Keratinocyte (primary cell): ENCODE results near the gene LARGE1. TPM values are rescaled to one million over a fixed set of nuclear protein-coding genes. Genes with fewer than 3 reads are reported as not detected.

Source experiments
- DNase-seq: peaks from one replicate; pipeline ENCODE4 v3.0.0-alpha.2; 2011; ENCODE audit warnings: low read depth, missing footprints, low spot score
- FAIRE-seq: peaks from 2 replicates; lab custom pipeline; 2011; peaks lifted over from hg19 to GRCh38; lab: Jason Lieb, UNC
- H2AFZ ChIP-seq: 2 replicates; pipeline ENCODE4 v1.6.0; 2012; ENCODE audit warnings: low read length, control low read depth, inconsistent platforms; ENCODE audit not compliant: control insufficient read depth
- H3K27ac ChIP-seq: 2 replicates; pipeline ENCODE4 v1.5.1; 2011; ENCODE audit warnings: low read length; ENCODE audit not compliant: control insufficient read depth, insufficient read depth
- H3K27me3 ChIP-seq: 3 replicates; pipeline ENCODE4 v1.6.0; 2011; ENCODE audit warnings: low read length; ENCODE audit not compliant: control insufficient read depth, insufficient read depth; ENCODE audit errors: extremely low read depth
- H3K36me3 ChIP-seq, 2 experiments: 2 replicates in 1 of 2; 3 replicates in 1 of 2; pipeline ENCODE4 v1.5.1; 2011; ENCODE audit warnings: low read length in 2 of 2, mild to moderate bottlenecking in 1 of 2; ENCODE audit not compliant: control insufficient read depth in 2 of 2, insufficient read depth in 2 of 2; ENCODE audit errors: extremely low read depth in 1 of 2
- H3K4me1 ChIP-seq: 3 replicates; pipeline ENCODE4 v1.5.1; 2011; ENCODE audit warnings: low read length; ENCODE audit not compliant: control insufficient read depth, insufficient read depth; ENCODE audit errors: extremely low read depth
- H3K4me2 ChIP-seq: 3 replicates; pipeline ENCODE4 v1.6.0; 2011; ENCODE audit warnings: low read depth, low read length; ENCODE audit not compliant: control insufficient read depth, insufficient read depth; ENCODE audit errors: extremely low read depth
- H3K4me3 ChIP-seq, 3 experiments: fragments of 200-600 bp in 1 of 3; sonication (generic) in 1 of 3; 2 replicates in 2 of 3; 3 replicates in 1 of 3; pipeline ENCODE4 v1.5.1; 2011 to 2016; ENCODE audit warnings: low read length in 3 of 3, mild to moderate bottlenecking in 3 of 3, control low read depth in 2 of 3, inconsistent platforms in 1 of 3, low read depth in 1 of 3, mixed read lengths in 1 of 3, mixed run types in 1 of 3, moderate library complexity in 1 of 3; ENCODE audit not compliant: control insufficient read depth in 2 of 3, insufficient read depth in 2 of 3; ENCODE audit errors: extremely low read depth in 1 of 3
- H3K79me2 ChIP-seq: 2 replicates; pipeline ENCODE4 v1.6.0; 2012; ENCODE audit warnings: low read length; ENCODE audit not compliant: control insufficient read depth, insufficient read depth
- H3K9ac ChIP-seq: 3 replicates; pipeline ENCODE4 v1.6.0; 2011; ENCODE audit warnings: low read length; ENCODE audit not compliant: control insufficient read depth, insufficient read depth; ENCODE audit errors: extremely low read depth
- H3K9me1 ChIP-seq: 3 replicates; pipeline ENCODE4 v1.6.0; 2011; ENCODE audit warnings: low read length; ENCODE audit not compliant: control insufficient read depth, insufficient read depth; ENCODE audit errors: extremely low read depth
- H3K9me3 ChIP-seq: 2 replicates; pipeline ENCODE4 v1.5.1; 2012; ENCODE audit warnings: low read depth, low read length; ENCODE audit not compliant: control insufficient read depth
- H4K20me1 ChIP-seq: 3 replicates; pipeline ENCODE4 v1.6.0; 2011; ENCODE audit warnings: low read length; ENCODE audit not compliant: control insufficient read depth, insufficient read depth; ENCODE audit errors: extremely low read depth
- EZH2 ChIP-seq: IDR thresholded peaks from one replicate; pipeline ENCODE4 v1.6.1; 2012; ENCODE audit warnings: inconsistent platforms, mild to moderate bottlenecking, low read length, moderate library complexity
- dilution Hi-C: fragments of 300-500 bp; cut with MboI; formaldehyde crosslinking; loops from one replicate; pipeline ENCODE4 v1.7.0; 2020; ENCODE audit warnings: low sequenced_read_pairs; ENCODE audit not compliant: extremely low pct_ligation_motif_present
- polyA plus RNA-seq, 5 experiments: library from polyadenylated mRNA; depleted of rRNA in 3 of 5; stranded (reverse) in 3 of 5; stranded (forward) in 1 of 5; unstranded in 1 of 5; fragments of >200 nt; gene quantifications; 1 replicate in 1 of 5; 2 replicates in 3 of 5; 3 replicates in 1 of 5; pipeline versions ENCODE4 v1.2.1 to v1.2.3, GENCODE V29; 2011 to 2012; ENCODE audit warnings: missing spikeins in 2 of 5, low read depth in 1 of 5, low replicate concordance in 1 of 5
- TF ChIP-seq, protein P1 (sequence below), 3 experiments: IDR thresholded peaks in 1 of 3; conservative IDR thresholded peaks in 1 of 3; optimal IDR thresholded peaks in 1 of 3; 2 replicates in 2 of 3; 3 replicates in 1 of 3; pipeline versions ENCODE3 to v1.5.1; 2011; ENCODE audit warnings: low read length in 3 of 3, mild to moderate bottlenecking in 3 of 3, moderate library complexity in 2 of 3, control low read depth in 1 of 3, inconsistent platforms in 1 of 3; ENCODE audit not compliant: insufficient read depth in 2 of 3; ENCODE audit errors: extremely low read depth in 1 of 3

The LARGE1 gene
- polyA plus RNA-seq, 1 donor (not counting 4 experiments of a cell fraction or from before 2014, with no cell fraction given) = 4.5 TPM

DNA sequence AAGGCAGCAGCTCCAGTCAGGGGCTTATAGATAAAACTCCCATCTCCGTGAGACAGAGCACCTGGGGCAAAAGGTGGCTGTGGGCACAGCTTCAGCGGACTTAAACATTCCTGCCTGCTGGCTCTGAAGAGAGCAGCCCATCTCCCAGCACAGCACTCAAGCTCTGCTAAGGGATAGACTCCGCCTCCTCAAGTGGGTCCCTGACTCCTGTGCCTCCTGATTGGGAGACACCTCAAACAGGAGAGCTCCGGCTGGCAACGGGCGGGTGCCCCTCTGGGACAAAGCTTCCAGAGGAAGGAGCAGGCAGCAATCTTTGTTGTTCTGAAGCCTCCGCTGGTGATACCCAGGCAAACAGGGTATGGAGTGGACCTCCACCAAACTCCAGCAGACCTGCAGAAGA, 279.4 kb downstream of the LARGE1 start:
- Histone ChIP-seq H3K4me2 (no peak overlapping the region), H3K4me3 (no peak overlapping the region), H3K79me2 (no peaks in the 10 kb centered on the region), H3K27me3 (no peaks in the 10 kb centered on the region), H4K20me1 (no peaks in the 10 kb centered on the region), H3K9me1 (no peaks in the 10 kb centered on the region), H2AFZ (no peak overlapping the region), H3K4me1 (no peaks in the 10 kb centered on the region), H3K36me3 (no peaks in the 10 kb centered on the region), H3K27ac (no peak overlapping the region), H3K9ac (no peak overlapping the region), H3K9me3 (no peaks in the 10 kb centered on the region)
- dilution Hi-C loops = no loop called here
- no peak for TF ChIP-seq EZH2
- TF ChIP-seq, protein P1, sequence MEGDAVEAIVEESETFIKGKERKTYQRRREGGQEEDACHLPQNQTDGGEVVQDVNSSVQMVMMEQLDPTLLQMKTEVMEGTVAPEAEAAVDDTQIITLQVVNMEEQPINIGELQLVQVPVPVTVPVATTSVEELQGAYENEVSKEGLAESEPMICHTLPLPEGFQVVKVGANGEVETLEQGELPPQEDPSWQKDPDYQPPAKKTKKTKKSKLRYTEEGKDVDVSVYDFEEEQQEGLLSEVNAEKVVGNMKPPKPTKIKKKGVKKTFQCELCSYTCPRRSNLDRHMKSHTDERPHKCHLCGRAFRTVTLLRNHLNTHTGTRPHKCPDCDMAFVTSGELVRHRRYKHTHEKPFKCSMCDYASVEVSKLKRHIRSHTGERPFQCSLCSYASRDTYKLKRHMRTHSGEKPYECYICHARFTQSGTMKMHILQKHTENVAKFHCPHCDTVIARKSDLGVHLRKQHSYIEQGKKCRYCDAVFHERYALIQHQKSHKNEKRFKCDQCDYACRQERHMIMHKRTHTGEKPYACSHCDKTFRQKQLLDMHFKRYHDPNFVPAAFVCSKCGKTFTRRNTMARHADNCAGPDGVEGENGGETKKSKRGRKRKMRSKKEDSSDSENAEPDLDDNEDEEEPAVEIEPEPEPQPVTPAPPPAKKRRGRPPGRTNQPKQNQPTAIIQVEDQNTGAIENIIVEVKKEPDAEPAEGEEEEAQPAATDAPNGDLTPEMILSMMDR (optimal IDR thresholded peaks at IDR 0.05 in 1 of 3, IDR thresholded peaks at IDR 0.05 in 1 of 3, conservative IDR thresholded peaks at IDR 0.05 in 1 of 3; ENCODE audit: extremely low read depth in 1 of 3, insufficient read depth in 2 of 3, low read length in 3 of 3) = no peak
- no peak for FAIRE-seq
- DNase-seq = no peak

DNA sequence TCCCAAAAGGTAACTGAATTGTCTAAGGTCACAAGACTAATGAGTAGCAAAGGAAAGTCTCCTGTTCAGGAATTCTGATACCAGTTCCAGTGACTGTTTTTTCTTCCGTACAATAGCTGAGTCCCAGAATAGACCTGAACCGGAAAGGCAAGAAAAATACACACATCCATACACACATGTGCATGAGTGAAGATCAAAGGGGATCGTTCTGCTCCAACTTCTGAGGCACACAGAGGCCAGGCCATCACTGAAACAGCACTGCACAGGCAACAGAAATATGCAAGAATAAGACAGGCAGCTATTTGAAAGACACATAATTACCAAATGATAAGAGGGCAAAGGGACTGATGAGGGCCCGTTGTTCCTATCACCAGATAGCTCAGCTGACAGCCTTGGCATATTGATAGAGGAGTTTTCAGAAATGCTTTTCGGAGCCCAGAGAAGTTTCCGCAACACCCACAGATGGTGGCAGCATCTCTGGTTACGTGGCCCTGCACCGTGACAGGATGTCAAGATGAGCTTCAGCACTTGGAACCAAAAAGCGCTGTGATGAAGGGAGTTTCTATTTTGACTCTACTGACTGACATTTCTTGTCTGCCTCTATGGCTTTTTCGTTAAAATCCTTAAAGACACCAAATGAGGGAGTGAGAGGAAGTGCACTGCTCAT, 280.6 kb downstream of the LARGE1 start:
- Histone ChIP-seq H3K9ac (no peak overlapping the region), H3K9me3 (no peaks in the 10 kb centered on the region), H3K4me2 (no peak overlapping the region), H3K36me3 (no peaks in the 10 kb centered on the region), H3K4me1 (no peaks in the 10 kb centered on the region), H4K20me1 (no peaks in the 10 kb centered on the region), H3K79me2 (no peaks in the 10 kb centered on the region), H3K4me3 (no peak overlapping the region), H3K9me1 (no peaks in the 10 kb centered on the region), H3K27me3 (no peaks in the 10 kb centered on the region), H2AFZ (no peak overlapping the region), H3K27ac (no peak overlapping the region)
- dilution Hi-C loops = no loop called here
- FAIRE-seq (no peak), DNase-seq (no peak)
- TF ChIP-seq EZH2 = no peak

DNA sequence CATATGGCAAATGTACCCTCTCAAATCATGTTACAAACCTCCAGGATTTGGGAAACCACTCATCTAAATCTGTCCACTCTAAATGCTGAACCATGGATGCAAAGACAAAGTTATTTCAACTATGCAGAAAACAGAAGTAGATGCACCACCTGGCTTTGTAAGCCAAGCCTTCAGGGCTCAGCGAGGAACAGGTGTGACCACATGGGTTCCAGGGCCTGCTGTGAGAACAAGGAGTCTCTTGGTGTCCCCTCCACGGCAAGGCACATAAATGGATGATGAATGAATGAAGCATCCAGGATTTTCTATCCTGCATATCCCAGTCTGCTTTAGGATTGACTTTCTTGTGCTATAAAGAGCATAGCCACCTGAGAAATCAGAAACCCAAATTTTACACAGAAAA, 284.5 kb downstream of the LARGE1 start:
- Histone ChIP-seq H3K27ac (no peak overlapping the region), H3K79me2 (no peaks in the 10 kb centered on the region), H3K4me1 (no peaks in the 10 kb centered on the region), H4K20me1 (no peaks in the 10 kb centered on the region), H3K9me1 (no peaks in the 10 kb centered on the region), H3K4me3 (no peak overlapping the region), H3K36me3 (no peaks in the 10 kb centered on the region), H3K27me3 (no peaks in the 10 kb centered on the region), H3K4me2 (no peak overlapping the region), H3K9ac (no peak overlapping the region), H2AFZ (no peak overlapping the region), H3K9me3 (no peaks in the 10 kb centered on the region)
- no peak for TF ChIP-seq EZH2
- TF ChIP-seq, protein P1 (optimal IDR thresholded peaks at IDR 0.05 in 1 of 3, IDR thresholded peaks at IDR 0.05 in 1 of 3, conservative IDR thresholded peaks at IDR 0.05 in 1 of 3; ENCODE audit: extremely low read depth in 1 of 3, insufficient read depth in 2 of 3, low read length in 3 of 3) = no peak
- FAIRE-seq = no peak
- DNase-seq = no peak
- dilution Hi-C loops = no loop called here
